Measurements from ENCODE around the gene ASB14.
A peak's percentile ranks its signal among the peaks of the same experiment; 100 is the strongest.
"Not testable (repeated sequence)": the region's sequence is repeated elsewhere in the genome, so short reads cannot be mapped to it uniquely, and the experiment has no call there.

ASB14 gene

DNA sequence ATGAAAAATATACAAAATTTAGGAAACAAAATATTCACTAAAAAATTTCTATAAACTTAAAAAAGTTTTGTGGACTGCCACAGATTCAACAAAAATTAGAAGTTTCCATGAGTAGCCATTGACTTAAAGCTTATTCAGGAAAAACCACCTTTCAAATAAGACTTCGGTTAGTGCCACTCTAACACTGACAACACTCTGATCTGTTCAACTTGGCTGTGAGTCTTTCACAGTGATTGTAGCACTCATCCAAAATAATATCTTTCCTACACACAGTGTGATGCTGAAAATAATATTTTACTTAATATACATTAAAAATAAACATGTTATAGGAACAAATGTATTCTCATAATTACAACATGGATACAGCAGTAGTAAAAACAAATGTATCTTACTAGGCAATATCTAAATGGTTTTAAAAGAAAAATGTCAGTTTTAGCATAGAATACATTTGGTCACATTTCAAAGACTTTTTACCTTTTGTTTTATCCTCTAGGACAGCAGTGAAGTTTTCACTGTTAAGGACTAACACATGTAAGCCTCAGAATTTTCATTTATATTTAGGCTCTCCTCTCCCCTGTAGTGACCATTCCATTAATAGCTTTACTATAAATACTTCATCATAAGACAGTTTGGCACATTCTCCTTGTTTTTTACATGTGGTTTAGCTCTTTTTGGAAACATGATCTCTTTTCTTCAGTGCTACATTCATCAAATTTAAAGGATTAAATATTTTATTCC is at the start of gene ASB14:
ASB14 (minus strand) TSS at position 527 of the 738 bp plus-strand sequence. CDS start 652 bp downstream, outside the sequence.
- no peak for DNase-seq (ENCODE audit: low spot score)

DNA sequence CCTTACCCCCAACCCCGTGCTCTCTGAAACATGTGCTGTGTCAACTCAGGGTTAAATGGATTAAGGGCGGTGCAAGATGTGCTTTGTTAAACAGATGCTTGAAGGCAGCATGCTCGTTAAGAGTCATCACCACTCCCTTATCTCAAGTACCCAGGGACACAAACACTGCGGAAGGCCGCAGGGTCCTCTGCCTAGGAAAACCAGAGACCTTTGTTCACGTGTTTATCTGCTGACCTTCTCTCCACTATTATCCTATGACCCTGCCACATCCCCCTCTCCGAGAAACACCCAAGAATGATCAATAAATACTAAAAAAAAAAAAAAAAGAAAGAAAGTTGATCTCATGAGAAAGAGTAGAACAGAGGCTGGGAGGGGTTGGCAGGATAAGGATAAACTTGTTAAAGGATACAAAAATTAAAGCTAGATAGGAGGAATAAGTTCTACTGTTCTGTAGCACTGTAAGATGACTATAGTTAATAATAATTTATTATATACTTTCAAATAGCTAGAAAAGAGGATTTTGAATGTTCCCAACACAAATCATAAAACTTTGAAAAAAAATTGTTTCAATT is 46.7 kb upstream of the ASB14 start:
- DNase-seq (ENCODE audit: low spot score) = not testable (repeated sequence)

DNA sequence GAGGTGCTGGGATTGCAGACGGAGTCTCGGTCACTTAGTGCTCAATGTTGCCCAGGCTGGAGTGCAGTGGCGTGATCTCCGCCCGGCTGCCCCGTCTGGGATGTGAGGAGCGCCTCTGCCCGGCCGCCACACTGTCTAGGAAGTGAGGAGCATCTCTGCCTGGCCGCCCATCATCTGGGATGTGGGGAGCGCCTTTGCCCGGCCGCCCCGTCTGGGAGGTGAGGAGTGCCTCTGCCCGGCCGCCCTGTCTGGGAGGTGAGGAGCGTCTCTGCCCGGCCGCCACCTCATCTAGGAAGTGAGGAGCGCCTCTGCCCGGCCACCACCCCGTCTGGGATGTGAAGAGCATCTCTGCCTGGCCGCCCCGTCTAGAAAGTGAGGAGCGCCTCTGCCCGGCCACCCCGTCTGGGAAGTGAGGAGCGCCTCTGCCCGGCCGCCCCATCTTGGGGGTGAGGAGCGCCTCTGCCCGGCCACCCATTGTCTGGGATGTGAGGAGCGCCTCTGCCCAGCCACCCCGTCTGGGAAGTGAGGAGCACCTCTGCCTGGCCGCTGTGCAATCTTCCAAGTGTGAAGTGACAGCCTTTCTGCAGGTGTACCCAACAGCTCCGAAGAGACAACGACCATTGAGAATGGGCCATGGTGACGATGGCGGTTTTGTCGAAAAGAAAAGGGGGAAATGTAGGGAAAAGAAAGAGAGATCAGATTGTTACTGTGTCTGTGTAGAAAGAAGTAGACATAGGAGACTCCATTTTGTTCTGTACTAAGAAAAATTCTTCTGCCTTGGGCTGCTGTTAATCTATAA is 46.0 kb upstream of the ASB14 start:
- not testable (repeated sequence) for DNase-seq (ENCODE audit: low spot score)

DNA sequence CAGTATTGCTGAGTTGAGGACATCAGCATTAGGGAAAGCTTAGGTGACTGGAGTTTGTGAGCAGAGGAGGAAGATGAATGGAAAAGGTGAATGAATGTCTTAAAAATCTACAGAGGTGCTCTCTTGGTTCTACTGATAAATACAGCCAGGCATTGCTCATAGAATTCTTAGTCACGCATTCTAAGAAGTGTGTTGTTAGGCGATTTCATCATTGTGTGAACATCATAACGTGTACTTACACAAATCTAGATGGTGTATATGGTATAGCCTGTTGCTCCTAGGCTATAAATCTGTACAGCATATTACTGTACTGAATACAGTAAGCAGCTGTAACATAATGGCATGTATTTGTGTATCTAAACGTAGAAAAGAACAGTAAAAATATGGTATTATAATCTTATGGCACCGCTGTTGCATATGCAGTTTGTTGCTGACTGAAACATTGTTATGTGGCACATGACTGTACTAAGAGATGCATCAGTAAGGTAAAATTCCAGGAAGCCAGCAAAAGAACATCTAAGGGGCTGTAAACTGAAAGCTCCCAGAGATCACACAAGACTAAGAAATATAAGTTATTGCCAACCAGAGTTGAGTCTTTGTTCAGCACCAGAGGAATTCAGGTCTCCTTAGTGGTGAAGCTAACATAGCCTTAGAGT is 42.9 kb upstream of the ASB14 start:
- no peak for DNase-seq (ENCODE audit: low spot score)

DNA sequence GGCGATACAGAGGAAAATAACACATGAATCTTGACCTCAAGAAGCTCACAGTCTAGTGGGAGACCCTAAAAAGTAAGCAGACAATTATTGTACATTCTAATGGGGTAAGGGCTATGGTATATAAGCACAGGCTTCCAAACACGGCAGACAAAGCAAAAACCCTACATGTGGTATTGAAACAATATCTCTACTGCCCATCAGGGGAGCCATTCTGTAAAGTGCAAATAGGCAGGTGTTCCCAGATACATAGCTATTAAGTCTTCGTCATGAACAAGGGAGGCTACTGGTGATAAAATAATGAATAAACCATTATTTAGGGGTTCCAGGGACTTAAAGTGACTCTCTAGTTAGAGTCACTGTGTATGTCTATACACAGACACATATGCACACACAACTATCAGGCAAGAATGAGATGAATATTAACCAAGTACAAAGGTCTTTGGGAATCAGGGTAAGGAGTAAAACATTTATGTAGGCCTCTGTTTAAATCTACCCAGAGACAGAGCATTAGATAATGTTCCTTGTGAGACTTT is 38.7 kb upstream of the ASB14 start:
- no peak for DNase-seq (ENCODE audit: low spot score)

DNA sequence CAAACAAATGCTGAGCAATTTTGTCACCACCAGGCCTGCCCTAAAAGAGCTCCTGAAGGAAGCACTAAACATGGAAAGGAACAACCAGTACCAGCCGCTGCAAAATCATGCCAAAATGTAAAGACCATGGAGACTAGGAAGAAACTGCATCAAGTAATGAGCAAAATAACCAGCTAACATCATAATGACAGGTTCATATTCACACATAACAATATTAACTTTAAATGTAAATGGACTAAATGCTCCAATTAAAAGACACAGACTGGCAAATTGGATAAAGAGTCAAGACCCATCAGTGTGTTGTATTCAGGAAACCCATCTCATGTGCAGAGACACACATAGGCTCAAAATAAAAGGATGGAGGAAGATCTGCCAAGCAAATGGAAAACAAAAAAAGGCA is 34.0 kb upstream of the ASB14 start:
- DNase-seq (ENCODE audit: low spot score) = not testable (repeated sequence)

DNA sequence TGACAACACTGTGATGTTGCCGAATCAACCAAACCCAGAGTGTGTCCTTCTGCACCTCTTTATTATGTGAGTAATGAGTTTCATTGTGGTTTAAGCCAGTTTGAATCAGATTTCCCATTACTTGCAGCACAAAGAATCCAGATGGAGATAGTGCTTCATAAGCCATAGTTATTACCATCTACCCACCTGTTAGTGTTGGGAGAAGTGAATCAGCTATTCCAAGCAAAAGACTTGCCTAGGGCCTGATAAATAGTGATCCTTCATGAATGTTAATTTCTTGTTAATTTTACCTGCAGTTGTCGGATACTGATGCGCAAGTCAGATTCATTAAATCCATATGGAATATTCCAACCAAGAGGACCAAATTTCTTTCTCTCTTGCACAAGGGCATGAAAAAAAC is 21.7 kb upstream of the ASB14 start:
- DNase-seq (ENCODE audit: low spot score) = no peak

DNA sequence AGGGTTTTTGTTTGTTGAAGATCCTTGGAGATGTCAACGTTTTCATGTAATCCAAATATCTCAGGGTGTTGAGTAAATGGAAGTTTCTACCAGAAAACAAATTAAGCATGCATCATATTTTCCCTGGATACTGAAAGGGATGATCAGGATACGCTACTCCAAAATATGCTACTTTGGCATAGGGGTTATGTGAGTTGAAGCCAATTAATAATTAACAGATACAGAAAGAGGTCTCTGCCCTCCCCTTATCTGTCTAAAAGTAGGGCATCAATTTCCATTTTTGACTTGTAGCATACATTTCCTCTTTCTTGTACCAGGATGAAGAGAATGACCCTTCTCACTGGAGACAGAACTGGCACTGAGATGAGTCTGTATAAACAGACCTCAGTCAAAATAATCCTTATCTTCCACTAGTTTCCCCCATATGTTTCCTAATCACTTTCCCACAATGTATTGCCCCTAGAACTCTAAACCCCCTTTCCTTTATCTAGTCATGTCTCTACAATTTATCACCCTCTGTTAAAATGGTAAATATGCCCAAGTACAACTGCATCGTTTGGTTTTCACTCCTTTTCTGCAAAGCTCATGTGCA is 17.4 kb upstream of the ASB14 start:
- DNase-seq (ENCODE audit: low spot score) = no peak

DNA sequence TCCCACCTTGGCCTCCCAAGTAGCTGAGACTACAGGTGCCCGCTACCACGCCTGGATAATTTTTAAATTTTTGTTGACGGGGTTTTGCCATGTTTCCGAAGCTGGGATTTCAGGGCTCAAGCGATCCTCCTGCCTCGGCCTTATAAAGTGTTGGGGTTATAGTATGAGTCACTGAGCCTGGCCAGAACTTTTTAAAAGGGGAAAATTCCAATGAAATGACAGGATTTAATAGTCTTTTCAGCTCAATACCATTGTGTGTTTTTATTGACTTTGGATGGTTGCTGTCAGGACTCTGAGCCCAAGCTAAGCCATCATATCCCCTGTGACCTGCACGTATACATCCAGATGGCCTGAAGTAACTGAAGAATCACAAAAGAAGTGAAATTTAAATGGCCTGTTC is 11.0 kb upstream of the ASB14 start:
- DNase-seq (ENCODE audit: low spot score) = peak; percentile 13

DNA sequence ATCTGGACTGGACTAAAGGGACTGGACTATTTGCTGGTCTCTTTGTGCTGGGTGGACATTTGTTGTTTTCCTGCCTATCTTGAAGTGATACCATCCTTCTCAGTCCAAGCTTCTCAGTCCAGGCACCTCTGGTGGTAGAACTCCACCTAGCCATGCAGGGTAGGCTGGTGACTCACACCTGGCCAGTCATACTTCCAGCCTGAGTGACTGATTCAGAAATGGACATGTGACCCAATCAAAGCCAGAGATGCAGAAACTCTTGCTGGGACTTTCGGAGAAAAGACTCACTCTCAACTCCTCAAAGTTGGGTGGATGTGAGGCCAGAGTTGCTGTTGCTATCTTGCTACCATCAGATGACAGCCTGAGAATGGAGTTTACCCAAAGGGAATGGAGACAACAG is 5.6 kb upstream of the ASB14 start:
- no peak for DNase-seq (ENCODE audit: low spot score)

DNA sequence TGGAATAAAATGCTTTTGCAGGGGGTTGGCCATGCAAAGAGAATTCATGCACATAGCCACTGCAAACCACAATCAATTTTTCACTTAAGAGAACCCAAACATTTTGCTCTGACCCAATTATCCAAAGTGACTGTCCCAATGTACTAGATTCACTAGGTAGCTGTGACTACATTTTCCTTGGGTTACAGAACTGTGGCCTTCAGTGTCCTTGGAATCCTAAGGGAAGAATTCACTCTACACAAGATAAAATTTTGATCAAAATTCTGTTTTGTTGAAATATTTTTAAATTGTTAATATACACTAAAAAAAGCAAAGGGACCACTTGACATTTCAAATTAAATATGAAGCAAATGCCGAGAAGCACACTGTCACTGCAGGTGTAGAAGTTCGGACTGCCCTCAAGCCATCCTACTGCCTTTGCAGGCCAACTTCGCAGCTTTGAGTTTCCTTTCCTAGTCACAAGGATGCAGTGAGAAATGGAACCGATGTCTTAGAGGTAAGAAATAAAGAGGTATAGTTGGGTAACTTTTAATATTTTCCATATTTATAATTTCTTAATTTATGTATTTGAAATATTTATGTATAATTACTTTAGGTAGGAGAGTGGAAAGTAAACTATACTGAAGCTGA is 527 bp upstream of the ASB14 start:
- no peak for DNase-seq (ENCODE audit: low spot score)

DNA sequence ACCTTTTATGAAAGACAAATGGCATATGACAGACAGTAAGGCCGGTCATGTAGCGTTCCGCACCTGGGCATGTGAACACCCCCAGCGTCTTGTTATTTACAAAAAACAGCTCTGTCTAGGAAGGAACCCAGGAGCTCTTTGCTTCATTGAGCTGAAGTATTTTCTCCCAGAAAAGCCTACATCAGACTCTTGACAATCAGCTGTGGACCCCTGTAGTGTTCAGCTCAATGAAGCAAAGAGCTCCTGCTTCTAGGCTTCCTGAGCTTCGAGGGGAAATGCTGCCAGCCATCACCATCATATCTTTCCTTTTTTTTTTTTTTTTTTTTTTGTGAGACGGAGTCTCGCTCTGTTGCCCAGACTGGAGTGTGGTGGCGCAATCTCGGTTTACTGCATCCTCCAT is 4.1 kb downstream of the ASB14 start:
- no peak for DNase-seq (ENCODE audit: low spot score)

DNA sequence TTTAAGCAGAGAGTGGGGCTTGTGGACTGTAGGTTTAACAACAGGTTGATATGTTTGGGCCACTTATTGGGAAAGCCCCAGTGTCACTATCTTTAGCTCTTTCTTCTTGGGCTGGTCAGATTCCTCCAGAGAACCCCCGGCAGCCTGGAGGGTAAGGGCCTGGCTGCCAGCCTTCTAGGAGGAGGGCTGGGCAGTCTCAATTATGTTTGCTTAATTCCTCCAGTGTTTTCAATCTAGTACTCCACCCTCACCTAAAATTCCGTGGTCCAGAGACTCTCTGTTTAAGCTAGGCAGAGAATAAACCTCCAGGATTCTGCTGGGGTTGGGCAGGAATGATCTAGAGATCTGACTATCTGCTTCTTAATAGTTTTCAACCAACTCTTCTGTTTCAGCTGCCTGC is 5.3 kb downstream of the ASB14 start:
- DNase-seq (ENCODE audit: low spot score) = no peak

DNA sequence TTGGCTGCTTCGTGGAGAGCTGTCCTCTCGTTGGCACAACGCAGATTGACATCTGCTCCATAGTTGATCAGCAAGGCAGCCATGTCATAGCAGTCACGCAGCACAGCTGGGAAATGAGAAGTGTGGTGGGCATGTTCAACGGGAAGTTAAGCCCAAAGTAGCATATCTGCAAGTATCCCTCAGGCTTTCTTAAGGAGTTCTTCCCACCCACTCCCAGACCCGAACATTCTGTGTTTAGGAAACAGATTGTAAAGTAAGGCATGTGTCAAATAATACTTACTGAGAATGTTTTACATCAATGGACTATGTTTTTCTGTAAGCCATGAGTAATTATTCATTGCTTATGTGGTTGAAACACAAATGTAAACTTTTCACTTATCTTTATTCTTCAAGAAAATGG is 9.2 kb downstream of the ASB14 start:
- no peak for DNase-seq (ENCODE audit: low spot score)

DNA sequence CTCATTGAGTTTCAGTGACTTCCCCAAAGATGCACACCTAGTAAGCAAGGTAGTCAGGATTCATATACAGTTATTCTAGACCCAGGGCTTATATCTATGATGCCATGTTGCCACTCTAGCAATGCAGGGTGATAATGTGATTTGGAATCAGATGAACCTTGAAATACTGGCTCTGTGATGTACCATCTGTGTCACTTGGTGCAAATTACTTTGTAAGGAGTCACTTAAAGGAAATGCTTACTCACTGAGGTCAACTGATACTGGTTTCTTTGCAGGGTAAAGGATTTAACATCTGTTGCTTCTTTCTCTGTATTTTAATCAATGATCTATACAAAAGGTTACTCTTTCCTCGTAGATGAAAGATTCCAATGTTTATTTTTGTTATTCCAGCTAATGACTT is 10.8 kb downstream of the ASB14 start:
- peak; percentile 28 for DNase-seq (ENCODE audit: low spot score)

DNA sequence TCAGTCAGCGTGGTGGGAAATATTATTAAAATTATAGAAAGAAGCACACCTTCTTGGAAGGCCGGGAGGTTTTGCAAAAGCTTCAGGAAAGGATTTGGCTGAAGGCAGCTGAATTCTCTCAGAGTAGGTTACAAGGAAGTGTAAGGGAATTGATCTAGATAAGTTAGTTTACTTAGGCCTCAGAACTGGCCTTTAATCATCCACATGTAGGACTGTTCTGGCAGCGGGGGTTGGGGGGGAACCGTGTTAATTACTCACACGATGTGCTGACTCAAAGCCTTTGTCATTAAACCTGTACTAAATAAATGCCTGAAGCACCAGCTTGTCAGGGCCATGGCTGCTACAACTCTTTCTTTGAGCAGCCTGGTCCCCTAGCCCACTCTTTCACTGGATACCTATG is 12.8 kb downstream of the ASB14 start:
- DNase-seq (ENCODE audit: low spot score) = no peak

DNA sequence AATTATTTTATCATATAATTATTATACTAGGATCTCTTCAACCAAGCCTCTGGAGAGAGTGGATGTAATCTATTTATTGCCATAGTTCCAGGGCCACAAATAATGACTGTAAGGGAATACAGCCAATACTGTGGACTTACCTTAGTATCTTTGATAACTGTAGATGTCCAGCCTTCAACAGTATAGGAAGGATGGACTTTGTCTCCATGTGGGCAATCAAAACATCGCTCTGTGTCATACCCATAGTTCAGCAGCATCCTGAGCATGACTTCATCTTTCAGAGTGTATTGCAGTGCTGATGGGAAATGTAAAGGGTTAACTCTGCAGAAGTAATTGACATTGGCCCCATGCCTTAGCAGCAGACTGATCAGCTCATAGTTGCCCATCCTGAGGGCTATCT is 14.2 kb downstream of the ASB14 start:
- DNase-seq (ENCODE audit: low spot score) = no peak

DNA sequence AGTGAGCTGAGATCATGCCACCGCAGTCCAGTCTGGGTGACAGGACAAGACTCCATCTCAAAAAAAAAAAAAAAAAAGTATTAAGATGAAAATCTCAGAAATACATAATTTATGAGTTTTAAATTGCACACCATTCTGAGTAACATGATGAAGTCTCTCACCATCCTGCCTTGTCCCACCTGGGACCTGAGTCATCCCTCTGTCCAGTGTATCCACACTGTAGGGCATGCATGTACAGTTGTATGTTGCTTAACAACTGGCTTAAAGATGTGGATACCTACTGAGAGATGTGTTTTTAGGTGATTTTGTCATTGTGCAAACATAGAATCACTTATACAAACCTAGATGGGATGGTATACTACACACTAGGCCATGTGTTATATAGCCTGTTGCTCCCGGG is 17.1 kb downstream of the ASB14 start:
- DNase-seq (ENCODE audit: low spot score) = no peak

DNA sequence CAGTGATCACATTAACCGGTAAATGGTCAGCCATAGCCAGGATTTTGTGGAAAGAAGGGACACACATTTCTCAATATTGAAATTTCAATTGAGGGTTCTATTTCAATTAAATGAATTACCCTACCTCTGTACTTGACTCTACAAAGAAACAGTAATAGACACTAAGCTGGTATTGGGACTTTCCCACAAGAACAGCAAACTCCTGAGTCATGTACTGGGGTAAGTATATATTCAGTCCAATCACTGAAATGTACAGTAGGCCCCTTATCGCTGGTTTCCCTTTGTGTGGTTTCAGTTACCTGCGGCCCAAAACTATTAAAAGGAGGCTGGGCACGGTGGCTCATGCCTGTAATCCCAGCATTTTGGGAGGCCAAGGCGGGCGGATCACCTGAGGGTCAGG is 17.6 kb downstream of the ASB14 start:
- no peak for DNase-seq (ENCODE audit: low spot score)

DNA sequence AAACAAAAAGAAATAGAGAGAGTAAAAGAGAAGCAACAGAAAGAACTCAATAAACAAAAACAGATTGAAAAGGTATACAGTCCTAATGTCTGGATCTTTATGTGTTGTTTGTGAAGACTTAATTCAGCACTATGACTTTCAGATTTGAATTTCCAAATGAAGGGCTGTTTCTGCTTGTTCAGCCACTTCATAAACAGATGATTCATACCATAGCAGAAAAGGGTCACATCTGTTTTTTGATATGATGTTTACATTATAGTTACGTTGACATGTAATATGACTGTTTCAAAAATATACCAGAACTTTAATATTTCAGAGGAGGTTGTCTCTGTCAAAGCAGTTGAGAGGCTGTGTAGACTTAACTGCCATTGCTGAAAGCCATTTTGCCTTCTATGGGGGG is 24.1 kb downstream of the ASB14 start:
- DNase-seq (ENCODE audit: low spot score) = no peak

DNA sequence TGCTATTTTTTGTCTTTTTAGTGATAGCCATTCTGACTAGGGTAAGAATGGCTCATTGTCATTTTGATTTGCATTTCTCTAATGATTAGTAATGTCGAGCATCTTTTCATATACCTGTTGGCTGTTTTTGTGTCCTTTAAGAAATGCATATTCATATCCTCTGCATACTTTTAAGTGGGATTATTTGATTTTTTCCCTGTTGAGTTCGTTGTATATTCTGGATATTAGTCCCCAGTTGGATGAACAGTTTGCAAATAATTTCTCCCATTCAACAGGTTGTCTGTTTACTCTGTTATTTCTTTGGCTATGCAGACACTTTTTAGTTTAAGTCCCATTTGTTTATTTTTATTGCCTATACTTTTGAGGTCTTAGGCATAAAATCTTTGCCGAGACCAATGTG is 30.6 kb downstream of the ASB14 start:
- no peak for DNase-seq (ENCODE audit: low spot score)

DNA sequence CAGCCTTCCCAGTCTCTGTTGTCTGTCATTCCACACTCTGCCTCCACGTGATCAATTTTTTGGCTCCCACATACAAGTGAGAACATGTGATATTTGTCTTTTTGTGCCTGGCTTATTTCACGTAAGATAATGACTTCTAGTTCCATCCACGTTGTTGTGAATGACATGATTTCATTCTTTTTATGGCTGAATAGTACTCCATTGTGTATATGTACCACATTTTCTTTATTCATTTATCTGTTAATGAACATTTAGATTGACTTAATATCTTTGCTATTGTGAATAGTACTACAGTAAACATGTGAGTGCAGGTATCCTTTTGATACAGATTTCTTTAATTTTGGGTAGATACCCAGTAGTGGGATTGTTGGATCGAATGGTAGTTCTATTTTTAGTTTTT is 31.4 kb downstream of the ASB14 start:
- no peak for DNase-seq (ENCODE audit: low spot score)
